Coronary artery (tissue), 2 donors: ENCODE measurements around the gene EIF4EBP2.

Source experiments
- DNase-seq: peaks from one replicate; pipeline ENCODE4 v3.0.0-alpha.2; 2017; ENCODE audit warnings: low spot score
- H3K27ac ChIP-seq, 2 donors: fragments of 200-600 bp; sonication (generic); one replicate each; pipeline ENCODE4 v1.5.1; 2016 to 2019
- H3K4me3 ChIP-seq: fragments of 200-600 bp; sonication (generic); 2 replicates; pipeline ENCODE4 v1.5.1; 2016; ENCODE audit warnings: mild to moderate bottlenecking, moderate library complexity
- CTCF ChIP-seq: fragments of 200-600 bp; sonication (generic); IDR thresholded peaks from one replicate; pipeline ENCODE4 v1.5.1; 2019; ENCODE audit warnings: antibody characterized with exemption

Gene EIF4EBP2

GRCh38 chr10:70368774-70369482 lies 35.0 kb upstream of the EIF4EBP2 start:
- H3K27ac ChIP-seq, result no peak overlapping the region
- no peak overlapping the region for H3K4me3 ChIP-seq
- TF ChIP-seq CTCF, result no peak

GRCh38 chr10:70369498-70370018 lies 34.4 kb upstream of the EIF4EBP2 start:
- TF ChIP-seq CTCF, result no peak

More at GRCh38 chr10:70368774-70369482, 35.0 kb upstream of the EIF4EBP2 start:
- no peak for DNase-seq

GRCh38 chr10:70370766-70371165 lies 33.2 kb upstream of the EIF4EBP2 start:
- no peak for DNase-seq
- no peak for TF ChIP-seq CTCF
- Histone ChIP-seq H3K27ac (no peak overlapping the region), H3K4me3 (no peak overlapping the region)

More at GRCh38 chr10:70369498-70370018, 34.4 kb upstream of the EIF4EBP2 start:
- H3K4me3 ChIP-seq, result no peak overlapping the region
- DNase-seq, result no peak
- H3K27ac ChIP-seq, result no peak overlapping the region

GRCh38 chr10:70371846-70372245 lies 32.1 kb upstream of the EIF4EBP2 start:
- Histone ChIP-seq H3K4me3 (no peak overlapping the region), H3K27ac (no peak overlapping the region)
- no peak for DNase-seq
- TF ChIP-seq CTCF, result no peak

GRCh38 chr10:70374775-70375614 lies 28.9 kb upstream of the EIF4EBP2 start:
- no peak for TF ChIP-seq CTCF
- DNase-seq, result no peak

GRCh38 chr10:70376436-70377378 lies 27.2 kb upstream of the EIF4EBP2 start:
- Histone ChIP-seq H3K27ac (no peak overlapping the region), H3K4me3 (no peak overlapping the region)
- DNase-seq, result no peak
- TF ChIP-seq CTCF, result no peak

More at GRCh38 chr10:70374775-70375614, 28.9 kb upstream of the EIF4EBP2 start:
- Histone ChIP-seq H3K27ac (no peak overlapping the region), H3K4me3 (no peak overlapping the region)
